A204.1 (cell line): Measurements from ENCODE around the gene EEF1A2.

Experiments
- FAIRE-seq: peaks from 2 replicates; lab custom pipeline; 2012; peaks lifted over from hg19 to GRCh38; lab: Jason Lieb, UNC

EEF1A2 gene

DNA sequence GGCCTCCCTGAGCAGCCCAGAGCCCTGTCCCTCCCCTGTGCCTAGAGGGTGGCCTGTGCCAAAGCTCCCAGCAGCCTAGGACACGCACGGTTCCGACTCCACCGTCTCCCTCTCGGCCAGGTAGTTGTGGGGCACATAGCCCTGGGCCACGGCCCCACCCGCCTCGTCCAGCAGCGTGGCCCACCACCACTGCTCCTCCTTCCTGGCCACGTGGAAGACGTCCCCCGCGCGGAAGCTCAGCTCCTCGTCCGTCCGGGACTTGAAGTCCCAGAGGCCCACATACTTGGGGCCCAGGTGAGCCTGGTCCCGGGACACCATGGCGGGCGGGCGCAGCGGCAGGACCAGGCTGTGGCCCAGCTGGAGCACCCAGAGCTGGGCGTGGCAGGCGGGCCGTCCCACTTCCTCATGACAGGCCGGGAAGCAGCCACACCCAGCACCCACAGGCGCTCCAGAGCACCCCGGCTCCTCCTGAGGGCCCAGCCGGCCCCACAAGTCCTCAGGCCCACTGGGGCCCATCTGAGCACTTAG lies 38.2 kb upstream of the EEF1A2 start, which contains the start of gene PTK6:
PTK6 (minus strand) TSS at position 380 of the 528 bp plus-strand sequence; CDS start at position 318, 62 bp downstream.
- no peak for FAIRE-seq

DNA sequence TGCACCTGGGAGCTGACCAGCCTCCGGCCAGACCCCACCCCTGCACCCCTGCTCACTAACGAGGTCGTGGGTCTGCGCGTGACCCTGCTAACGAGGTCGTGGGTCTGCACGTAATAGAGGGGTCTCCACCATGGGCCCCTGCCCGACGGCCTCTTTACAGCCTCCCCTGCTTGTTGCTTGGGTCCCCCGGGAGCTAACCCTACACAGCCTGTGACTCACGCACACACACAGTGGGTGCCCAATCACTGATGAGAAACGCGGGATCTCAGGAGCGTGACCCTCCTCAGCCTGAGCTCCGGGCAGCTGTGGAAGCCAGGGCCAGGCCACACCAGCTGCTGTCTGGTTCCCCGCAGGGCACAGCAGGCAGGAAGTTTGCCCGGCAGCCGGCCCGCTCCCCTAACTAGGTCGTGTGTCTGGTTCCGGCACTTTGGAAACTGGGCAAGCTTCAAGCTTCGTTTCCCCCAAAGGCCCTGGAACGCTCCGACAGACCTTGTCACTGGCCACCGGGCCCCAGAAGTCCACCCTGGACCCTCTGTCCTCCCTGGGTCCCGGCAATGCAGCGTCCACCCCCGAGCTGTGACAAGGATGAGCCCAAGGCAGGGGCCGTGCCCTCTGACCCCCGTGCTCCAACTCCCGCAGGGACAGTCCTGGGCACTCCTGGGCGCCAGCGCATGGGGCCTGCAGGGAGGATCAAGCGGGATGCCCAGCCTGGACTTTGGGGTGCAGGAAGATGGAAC lies 37.5 kb upstream of the EEF1A2 start:
- FAIRE-seq = no peak

DNA sequence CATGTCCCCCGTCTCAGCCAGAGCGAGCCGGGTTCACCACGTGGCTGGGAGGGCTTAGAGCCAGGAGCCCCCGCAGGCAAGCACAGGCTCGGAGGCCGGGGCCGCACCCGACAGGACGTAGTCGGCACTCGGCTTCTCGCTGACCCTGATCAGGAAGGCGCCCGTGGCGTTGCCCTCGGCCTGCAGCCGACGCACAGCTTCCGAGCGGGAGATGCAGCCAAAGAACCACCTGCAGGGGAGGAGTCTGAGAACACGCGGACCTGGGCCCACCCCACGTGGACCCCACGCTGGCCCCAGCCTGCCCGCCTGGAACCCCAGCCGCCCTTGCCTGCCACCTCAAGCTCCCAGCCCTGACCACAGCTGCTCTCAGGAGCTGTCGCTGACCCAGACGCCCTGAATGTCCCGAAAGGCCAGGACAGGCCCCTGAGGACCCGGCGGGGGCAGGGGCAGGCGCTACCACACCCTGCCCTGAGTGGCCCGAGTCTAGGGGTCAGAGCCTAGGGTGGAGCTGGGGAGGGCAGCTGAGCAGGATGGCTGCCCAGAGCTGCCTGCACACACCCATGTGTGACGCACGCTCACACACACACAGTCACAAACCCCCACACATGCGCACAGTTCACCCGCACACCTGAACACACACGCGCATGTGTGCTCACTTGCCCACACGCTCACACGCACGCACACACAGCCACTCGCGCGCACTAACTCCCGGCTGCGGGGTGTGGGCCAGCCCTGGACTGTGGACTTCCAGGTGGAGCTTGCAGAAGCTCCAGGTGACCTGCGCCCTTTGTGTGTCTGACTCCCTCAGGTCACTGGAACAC lies 36.2 kb upstream of the EEF1A2 start:
- FAIRE-seq = no peak

DNA sequence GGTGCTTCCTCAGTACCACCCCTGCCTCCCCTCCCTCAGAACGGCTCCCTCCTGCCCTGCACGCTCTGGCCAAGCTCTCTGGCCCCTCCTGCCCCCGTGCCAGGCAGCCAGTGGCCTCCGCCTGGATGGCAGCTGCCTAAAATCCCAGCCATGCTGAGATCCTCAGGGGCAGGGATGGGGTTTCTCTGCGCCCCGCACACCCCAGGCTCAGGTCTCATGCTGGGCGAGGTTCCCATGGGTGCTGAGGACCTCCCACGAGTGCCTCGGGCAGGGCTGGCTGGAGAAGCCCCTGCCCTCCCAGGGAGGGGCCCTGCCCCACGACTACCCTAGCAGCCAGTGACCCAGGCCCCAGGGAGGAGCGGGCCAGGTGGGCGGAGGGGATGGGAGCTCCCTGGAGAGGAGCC lies 35.5 kb upstream of the EEF1A2 start:
- no peak for FAIRE-seq

DNA sequence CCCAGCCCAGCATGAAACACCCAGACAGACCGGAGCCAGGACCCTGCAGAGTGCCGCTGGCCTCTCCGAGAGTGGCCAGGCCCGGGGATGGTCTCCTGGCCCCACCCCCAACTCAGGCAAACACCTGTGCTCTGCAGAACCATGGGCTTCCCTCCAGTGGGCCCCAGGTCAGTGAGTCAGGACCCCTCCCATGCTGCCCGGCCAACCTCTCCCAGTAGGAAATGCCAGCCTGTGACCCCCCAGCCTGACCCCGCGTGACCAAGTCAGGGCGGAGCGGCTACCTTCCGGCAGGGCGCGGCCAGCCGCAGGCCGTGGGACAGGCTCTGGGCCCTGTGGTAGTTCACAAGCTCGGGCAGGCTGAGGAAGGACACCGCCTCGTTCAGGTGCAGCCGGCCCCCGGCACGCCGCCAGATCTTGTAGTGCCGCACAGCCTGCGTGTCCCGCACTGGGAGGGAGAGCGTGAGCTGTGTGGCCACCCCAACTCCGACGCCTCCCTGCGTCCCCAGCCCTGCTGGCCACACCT lies 35.0 kb upstream of the EEF1A2 start:
- FAIRE-seq = no peak

DNA sequence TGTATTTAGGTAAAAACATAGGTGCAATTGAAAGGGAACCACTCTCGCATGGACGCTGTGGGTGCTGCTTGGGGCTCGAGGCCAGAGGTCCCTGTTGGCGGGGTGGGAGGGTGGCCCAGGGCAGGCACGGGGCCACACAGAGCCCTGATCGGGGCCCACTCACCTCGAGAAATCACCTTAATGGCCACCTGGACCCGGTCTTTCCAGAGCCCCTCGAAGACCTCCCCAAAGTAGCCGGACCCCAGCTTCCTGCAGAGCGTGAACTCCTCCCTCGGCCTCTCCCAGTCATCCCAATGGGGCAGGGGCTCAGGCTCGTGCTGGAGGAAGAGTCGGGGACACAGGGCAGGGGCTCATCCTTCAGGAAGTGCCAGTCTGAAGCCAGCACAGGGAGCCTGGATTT lies 34.5 kb upstream of the EEF1A2 start:
- no peak for FAIRE-seq

DNA sequence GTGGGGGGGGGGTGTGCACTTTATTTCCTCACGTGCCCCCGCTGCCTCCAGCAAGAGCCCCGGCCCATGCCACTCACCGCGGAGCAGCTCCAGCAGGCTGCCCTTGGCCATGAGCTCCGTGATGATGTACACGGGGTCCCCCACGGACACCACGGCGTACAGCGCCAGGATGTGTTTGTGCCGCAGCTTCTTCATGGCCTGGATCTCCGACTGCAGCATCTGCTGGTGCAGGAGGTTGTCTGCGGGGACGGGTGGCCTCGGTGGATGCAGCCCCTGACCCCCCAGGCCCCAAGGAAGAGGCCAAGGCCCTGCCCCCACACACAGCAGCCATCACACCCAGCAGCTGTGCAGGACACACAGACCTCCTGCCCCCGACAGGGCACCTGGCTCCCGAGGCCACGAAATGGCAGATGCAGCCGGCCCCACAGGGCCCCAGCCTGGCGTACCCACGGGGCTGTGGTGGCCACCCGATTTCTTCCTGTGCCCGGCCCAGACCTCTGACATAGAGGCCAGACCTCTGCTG lies 33.6 kb upstream of the EEF1A2 start:
- no peak for FAIRE-seq

DNA sequence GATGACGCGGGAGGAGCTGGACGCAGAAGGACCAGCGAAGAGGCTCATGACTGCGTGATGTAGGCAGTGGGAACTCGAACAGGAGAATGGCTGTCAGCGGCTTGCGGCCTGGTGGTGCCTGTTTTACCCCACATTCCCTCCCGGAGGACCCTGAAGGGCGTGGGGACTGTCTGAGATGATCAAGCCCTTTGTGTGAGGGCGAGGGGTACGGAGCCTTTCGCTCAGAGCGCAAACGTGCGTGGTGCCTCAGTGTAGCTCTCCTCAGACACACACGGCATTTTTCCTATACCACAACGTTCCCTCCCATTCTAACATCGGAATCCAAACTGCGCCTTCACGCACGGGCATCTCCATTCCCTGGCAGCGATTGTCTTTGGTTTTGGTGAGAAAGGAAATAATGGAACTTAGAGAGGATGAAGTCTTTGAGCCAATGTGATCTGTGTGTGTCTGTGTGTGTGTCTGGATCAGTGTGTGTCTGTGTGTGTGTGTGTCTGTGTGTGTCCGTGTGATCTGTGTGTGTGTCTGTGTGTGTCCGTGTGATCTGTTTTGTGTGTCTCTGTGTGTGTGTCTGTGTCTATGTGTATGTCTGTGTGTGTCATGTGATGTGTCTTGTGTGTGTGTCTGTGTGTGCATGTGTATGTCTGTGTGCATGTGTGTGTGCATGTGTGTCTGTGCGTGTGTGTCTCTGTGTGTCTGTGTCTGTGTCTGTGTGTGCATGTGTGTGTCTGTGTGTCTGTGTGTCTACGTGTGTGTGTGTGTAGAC lies 33.0 kb upstream of the EEF1A2 start:
- no peak for FAIRE-seq

DNA sequence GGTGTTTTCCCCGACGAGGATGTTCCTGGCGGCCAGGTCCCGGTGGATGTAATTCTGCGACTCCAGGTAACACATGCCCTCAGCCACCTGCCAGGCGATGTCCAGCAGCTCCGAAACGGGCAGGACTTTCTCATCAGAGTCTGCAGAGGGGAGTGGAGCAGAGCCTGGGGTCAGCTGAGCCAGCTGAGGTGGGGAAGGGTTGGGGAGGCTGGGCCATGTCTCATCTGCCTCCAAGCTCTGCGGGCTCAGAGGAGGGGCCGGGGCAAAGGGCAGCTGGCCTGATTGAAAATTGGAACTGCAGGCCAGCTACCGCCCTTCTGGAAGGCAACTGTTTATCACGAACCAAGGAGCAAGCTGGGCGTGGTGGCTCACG lies 31.9 kb upstream of the EEF1A2 start:
- no peak for FAIRE-seq

DNA sequence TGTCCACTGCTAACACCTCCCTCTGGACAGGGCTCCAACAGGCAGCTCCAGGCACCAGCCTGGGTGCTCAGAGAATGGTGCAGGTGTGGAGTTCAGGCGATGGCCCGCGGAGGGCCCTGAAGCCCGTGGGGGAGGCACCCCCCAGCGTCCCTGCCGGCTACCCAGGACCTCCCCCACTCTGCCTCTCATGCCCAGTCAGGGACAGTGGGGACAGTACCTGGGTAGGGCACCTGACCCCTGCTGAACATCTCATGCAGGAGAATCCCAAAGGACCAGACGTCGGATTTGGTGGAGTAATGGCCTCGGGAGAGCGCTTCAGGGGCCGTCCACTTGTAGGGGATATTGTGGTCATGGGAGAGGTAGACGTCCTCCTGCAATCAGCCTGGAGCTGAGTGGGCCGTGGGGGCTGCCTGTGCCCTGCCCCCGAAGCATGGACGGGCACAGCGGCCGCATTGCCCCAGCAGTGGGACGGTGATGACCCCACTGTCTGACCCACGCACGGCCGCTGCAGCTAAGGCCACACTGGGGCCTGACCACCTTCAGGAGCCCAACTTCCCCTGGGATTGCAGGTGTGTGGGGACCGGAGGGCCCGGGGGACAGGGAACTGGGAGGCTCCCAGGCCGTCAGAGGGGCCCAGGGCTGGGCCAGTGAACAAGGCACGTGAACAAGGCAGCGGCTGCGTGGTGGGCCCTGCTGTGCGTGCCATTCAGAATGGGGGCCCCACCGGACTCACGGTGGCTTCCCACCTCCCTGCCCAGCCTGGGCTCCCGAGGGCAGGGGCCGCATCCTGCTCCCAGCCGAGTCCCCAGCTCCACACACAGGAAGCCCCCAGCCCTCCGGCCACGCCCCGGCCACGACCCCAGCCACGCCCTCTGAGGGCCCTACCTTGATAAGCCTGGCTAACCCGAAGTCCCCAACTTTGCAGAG lies 31.2 kb upstream of the EEF1A2 start:
- no peak for FAIRE-seq

DNA sequence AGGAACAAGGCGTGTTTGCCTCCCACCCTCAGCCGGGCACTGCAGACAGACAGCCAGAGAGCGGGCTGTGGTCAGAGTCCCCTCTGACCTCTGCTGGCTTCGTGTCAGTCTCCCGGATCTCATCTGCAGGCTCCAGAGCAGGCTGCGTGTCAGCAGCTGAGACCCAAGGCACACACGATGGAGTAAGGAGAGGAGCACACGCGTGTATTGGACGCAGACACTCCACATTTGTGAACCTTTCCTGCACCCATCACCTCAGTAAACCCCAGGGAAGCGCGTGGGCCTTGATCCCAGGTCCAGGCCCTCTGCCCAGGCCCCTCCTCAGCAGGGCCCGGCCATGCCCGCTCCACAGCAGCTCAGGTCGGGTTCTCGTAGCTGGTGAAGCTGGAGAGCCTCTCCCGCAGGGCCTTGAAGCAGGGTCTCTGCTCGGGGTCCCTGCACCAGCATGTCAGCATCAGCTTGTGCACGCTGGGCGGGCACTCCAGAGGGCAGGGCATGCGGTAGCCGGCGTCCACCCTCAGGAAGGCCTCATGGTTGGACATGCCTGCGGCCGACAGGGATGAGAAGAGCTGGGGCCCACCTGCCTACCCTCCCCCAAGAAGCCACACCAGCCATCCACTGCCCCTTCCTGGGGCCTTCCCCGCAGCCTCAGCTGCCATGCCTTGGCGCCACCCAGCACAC lies 30.4 kb upstream of the EEF1A2 start:
- FAIRE-seq = no peak

DNA sequence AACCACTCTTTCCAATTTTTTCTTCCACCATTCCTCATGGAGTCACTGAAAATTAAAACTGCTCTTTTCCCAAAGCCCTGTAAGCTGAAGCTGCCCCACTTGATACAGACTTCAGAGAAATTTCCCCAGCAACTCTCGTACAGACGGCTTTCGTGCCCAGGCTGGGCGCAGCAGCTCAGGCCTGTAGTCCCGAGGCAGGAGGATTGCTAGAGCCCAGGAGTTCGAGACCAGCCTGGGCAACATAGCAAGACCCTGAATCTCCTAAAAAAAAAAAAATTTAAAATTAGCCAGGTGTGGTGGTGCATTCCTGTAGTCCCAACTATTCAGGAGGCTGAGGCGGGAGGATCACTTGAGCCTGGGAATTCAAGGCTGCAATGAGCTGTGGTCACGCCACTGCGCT lies 28.3 kb upstream of the EEF1A2 start:
- no peak for FAIRE-seq

DNA sequence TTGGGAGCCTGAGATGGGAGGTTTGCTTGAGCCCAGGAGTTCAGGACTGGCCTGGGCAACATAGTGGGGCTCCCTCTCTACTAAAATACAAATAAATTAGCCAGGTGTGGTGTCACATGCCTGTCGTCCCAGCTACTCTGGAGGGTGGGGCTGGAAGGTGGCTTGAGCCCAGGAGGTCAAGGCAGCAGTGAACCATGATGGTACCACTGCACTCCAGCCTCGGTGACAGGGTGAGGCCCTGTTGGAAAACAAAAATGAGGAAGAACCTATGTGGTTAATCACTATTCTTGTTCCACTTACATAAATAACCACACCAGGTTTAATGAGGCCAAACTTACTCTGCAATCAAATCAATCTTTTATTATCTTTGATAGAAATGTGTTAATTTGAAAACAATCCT lies 27.1 kb upstream of the EEF1A2 start:
- no peak for FAIRE-seq

DNA sequence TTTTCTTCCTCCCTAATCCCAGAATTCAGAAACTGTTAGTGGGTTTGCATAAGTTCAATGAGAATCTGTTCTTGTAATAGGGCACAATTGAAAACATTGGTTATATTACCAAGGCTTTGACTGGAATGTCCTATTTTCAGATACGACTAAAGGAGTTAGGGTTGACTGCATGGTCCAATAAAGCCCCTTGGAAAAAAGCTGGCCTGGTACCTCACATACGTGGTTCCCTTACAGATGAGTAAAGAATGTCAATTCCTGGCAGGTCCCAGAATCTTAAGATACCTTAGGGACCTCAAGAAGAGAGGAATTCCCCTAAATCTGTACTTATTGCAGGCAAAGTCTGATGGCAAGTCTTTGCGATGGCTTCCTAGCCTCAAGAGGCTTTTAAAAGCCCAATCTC lies 26.3 kb upstream of the EEF1A2 start:
- FAIRE-seq = no peak

DNA sequence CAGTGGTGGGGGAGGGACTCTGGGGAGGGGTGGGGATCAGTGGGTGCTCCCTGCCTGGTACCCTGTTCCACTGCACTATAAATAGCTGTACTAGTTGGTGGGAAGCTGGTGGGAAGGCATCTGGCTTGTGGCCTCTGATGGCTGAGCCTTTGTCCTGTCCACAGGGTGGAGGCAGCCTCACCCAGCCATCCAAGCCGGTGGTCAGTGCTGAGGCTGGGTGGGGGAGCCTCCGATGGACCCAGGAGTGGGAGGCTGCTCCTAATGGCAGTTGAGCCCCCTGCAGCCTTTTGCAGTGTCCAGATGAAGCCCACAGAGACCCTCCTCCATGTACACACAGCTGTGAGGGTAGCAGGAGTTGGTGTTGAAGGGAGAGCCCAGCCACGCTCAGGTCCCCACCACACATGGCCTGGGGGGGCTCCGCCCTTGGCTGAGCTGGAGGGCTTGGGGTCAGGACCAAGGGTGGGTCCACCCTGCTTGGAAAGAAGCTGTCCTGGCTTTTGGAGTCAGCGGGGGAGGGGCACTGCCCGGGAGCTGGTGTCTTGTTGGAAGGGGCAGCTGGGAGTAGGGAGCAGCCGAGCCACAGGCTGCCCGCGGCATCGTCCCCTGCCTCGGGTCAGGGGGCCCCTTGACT lies 24.2 kb upstream of the EEF1A2 start:
- no peak for FAIRE-seq

DNA sequence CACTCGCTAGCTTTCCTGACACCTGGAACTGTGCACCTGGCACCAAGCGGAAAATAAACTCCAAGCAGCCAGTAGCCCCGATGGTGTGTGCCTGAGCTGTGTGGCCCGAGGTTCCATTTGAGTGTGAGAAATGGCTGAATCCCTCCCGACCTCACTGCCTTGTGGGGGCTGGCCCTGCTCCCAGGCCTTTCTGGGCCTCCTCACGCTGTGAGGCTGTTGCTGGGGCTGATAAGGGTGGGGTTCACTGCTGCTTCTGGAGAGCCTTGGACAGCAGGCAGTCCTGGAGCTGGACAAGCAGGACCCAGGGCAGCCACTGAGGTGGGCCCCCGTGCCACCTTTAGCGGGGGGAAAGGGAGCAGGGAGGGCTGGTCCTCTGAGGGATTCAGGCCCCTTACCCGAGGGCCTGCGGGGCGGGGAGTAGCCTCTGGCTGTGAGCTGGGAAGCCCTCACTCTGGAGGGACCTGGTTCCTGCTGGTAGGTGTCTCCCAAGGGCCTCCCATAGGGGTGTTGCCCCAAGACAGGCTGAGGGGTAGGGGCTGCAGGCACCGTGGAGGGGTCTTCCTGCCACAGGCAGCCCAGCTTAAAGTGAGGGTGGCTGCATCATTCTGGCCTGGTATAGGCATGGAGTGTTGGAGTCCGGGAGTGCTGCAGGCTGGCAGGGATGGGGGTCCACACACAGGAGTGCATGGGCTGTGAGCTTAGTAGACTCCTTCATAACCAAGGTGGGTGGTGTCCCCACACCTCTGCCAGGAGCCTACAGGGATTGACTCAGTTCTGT lies 23.4 kb upstream of the EEF1A2 start:
- FAIRE-seq = no peak

DNA sequence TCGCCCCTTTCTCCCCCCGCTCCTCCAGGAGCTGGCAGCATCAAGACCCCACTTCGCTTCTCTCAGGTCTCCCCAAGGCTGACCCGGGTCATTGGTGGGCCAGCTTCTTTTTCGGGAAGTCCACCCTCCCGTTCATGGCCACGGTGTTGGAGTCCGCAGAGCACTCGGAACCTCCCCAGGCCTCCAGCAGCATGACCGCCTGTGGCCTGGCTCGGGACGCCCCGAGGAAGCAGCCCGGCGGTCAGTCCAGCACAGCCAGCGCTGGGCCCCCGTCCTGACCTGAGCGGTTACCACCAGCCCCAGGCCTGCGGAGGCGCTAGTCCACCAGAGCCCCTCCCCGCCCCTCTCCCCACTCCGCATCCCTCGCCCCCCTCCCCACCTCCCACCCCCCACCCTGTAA lies 22.7 kb upstream of the EEF1A2 start:
- FAIRE-seq = no peak

DNA sequence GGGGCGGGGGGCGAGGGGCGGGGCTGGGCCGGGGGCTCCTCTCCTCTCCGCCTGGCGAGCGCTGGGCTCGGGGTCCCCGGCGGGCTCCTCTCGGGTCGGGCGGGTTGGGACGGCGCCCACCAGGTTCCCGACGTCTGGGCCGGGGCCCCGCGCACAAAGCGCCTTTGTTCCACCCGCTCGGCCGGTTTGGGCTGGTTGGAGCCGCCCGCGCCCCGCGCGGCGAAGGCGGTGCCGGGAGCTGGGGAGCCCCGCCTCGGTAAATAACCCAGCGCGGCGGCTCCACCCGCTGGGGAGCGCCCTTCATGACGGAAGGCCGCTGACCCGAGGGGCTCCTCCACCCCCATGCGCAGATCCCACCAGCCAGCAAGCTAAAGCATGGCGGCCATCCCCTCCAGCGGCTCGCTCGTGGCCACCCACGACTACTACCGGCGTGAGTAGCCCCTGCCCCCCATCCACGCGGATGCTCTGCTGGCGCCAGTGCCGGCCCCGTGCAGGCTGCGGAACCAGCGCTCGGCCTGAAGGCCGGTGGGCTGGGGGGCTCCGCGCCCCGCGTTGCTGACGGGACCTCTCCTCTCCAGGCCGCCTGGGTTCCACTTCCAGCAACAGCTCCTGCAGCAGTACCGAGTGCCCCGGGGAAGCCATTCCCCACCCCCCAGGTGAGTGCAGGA lies 22.2 kb upstream of the EEF1A2 start:
- FAIRE-seq = no peak

DNA sequence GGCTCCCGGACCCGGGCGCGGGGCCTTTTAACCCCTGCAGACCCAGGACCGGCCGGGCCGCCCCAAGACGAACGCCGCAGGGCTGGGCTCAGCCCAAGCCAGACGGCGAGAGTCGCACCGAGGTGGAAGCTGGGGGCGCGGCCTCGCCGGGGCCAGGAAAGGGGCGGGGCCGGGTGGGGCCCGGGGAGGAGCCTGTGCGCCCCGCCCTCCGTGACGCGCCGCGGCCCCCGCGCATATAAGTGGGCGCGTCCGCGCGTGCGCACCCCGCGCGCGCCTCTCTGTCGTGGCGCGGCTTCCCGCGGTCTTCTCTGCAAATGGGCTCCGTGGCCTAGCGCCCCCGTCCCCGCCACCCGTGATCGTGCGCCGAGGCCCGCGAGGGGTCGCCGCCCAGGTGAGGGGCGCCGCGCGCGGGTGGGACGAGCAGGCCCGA lies 21.6 kb upstream of the EEF1A2 start, which contains the start of gene PPDPF:
PPDPF (plus strand) TSS at position 262 of the 430 bp plus-strand sequence. CDS start 544 bp downstream, outside the sequence.
- FAIRE-seq = no peak
